Tibial nerve (tissue), 4 donors: ENCODE data around the gene SCRN1. TPM values are rescaled to one million over a fixed set of nuclear protein-coding genes. Genes with fewer than 3 reads are reported as not detected.
A peak's percentile ranks its signal among the peaks of the same experiment; 100 is the strongest.

Experiments
- DNase-seq, 2 donors: peaks; one replicate each; pipeline ENCODE4 v3.0.0-alpha.2; 2019; ENCODE audit warnings: low spot score in 2 of 2
- H3K27ac ChIP-seq, 4 donors: fragments of 200-600 bp; sonication (generic) in 3 of 4; one replicate each; pipeline ENCODE4 v1.5.1; 2017 to 2019; ENCODE audit warnings: mild to moderate bottlenecking in 1 of 4
- H3K27me3 ChIP-seq, 2 donors: fragments of 200-600 bp; sonication (generic) in 1 of 2; one replicate each; pipeline versions ENCODE4 v1.5.1 to v1.6.0; 2017 to 2019
- H3K36me3 ChIP-seq, 3 donors: fragments of 200-600 bp; sonication (generic); one replicate each; pipeline ENCODE4 v1.5.1; 2018 to 2019
- H3K4me1 ChIP-seq, 4 donors: fragments of 200-600 bp; sonication (generic) in 3 of 4; one replicate each; pipeline ENCODE4 v1.5.1; 2017 to 2019
- H3K4me3 ChIP-seq, 4 donors: fragments of 200-600 bp; sonication (generic) in 3 of 4; one replicate each; pipeline ENCODE4 v1.5.1; 2017 to 2019; ENCODE audit warnings: mild to moderate bottlenecking in 1 of 4, moderate library complexity in 1 of 4
- H3K9me3 ChIP-seq, 4 donors: fragments of 200-600 bp; sonication (generic) in 3 of 4; one replicate each; pipeline ENCODE4 v1.5.1; 2017 to 2019
- CTCF ChIP-seq, 5 experiments: fragments of 200-600 bp in 3 of 5; fragments of 450-650 bp in 2 of 5; sonication (generic) in 3 of 5; IDR thresholded peaks; one replicate each; pipeline ENCODE4 v1.5.1; 2016 to 2019; ENCODE audit warnings: antibody characterized with exemption in 5 of 5, mild to moderate bottlenecking in 3 of 5, moderate library complexity in 2 of 5
- EP300 ChIP-seq, 2 donors: sonication (generic); formaldehyde crosslinking; IDR thresholded peaks; one replicate each; pipeline ENCODE4 v1.6.1; 2017; ENCODE audit warnings: antibody characterized with exemption in 2 of 2, mild to moderate bottlenecking in 1 of 2
- POLR2A ChIP-seq, 2 donors: fragments of 450-650 bp; IDR thresholded peaks; one replicate each; pipeline ENCODE4 v1.6.1; 2017; ENCODE audit warnings: antibody characterized with exemption in 2 of 2, mild to moderate bottlenecking in 2 of 2, moderate library complexity in 2 of 2
- WGBS, 2 donors: methylation state at CpG; one replicate each; pipeline ENCODE4 v1.1.5; 2018; 5-methylcytosine and 5-hydroxymethylcytosine counted together
- total RNA-seq, 4 donors: library from RNA; depleted of rRNA; stranded (reverse); fragments of >200 nt; gene quantifications; one replicate each; pipeline ENCODE4 v1.1.0, GENCODE V29; 2016

The SCRN1 gene
- total RNA-seq, 4 donors from 2014 or later, result 65.1 to 161 (median 119) TPM

- Histone ChIP-seq H3K27ac (peak overlapping the region; percentile 92 to 95 (median 92)), H3K9me3 (no peaks in the 10 kb centered on the region), H3K27me3 (no peaks in the 10 kb centered on the region), H3K4me3 (peak overlapping the region; percentile 91 to 99 (median 94)), H3K4me1 (peaks cover 0 to 63% (median 20%) of the 10 kb centered on the region in 4 donors), H3K36me3 (no peaks in the 10 kb centered on the region)
- TF ChIP-seq CTCF (IDR thresholded peaks at IDR 0.05), result no peak
- no peak for TF ChIP-seq POLR2A (IDR thresholded peaks at IDR 0.05)
- TF ChIP-seq EP300 (IDR thresholded peaks at IDR 0.05), result no peak
- WGBS, 2 donors, result 2% methylated on average over 9 of the region's 9 CpGs
- DNase-seq, result no peak
Measured at GRCh38 chr7:30027740-30028215, 38.2 kb upstream of the SCRN1 start.

- no peaks in the 10 kb centered on the region for H3K9me3 ChIP-seq
- 1 to 2% methylated on average over 10 of the region's 10 CpGs for WGBS, 2 donors
- TF ChIP-seq EP300 (IDR thresholded peaks at IDR 0.05), result no peak
- no peak for TF ChIP-seq POLR2A (IDR thresholded peaks at IDR 0.05)
- no peaks in the 10 kb centered on the region for H3K36me3 ChIP-seq
- H3K27me3 ChIP-seq, result no peaks in the 10 kb centered on the region
- H3K4me3 ChIP-seq, result peak overlapping the region; percentile 91 to 99 (median 94)
- DNase-seq, result no peak
- peak overlapping the region; percentile 77 to 95 (median 92) for H3K27ac ChIP-seq
- H3K4me1 ChIP-seq, result peaks cover 0 to 56% (median 18%) of the 10 kb centered on the region in 4 donors
Measured at GRCh38 chr7:30027065-30027456, 37.5 kb upstream of the SCRN1 start.

GRCh38 chr7:30026229-30027064 lies 36.8 kb upstream of the SCRN1 start, which contains the start of gene FKBP14:
FKBP14 (minus strand) TSS chr7:30026702; CDS start chr7:30026508, 194 bp downstream.
- H3K4me1 ChIP-seq, result peaks cover 0 to 52% (median 16%) of the 10 kb centered on the region in 4 donors
- H3K27me3 ChIP-seq, result no peaks in the 10 kb centered on the region
- DNase-seq, result peak; percentile 95 to 97
- WGBS, 2 donors, result 0 to 1% methylated on average over 25 to 35 of the region's 35 CpGs
- H3K27ac ChIP-seq, result peak within 1 kb of the TSS; percentile 92 to 95 (median 92)
- peak within 1 kb of the TSS; percentile 91 to 99 (median 94) for H3K4me3 ChIP-seq
- no peaks in the 10 kb centered on the region for H3K36me3 ChIP-seq
- TF ChIP-seq EP300 (IDR thresholded peaks at IDR 0.05), result peak; percentile 45 to 85
- TF ChIP-seq POLR2A (IDR thresholded peaks at IDR 0.05), result peak in 1 of 2 donors; percentile 52
- peak in 1 of 5 experiments; percentile 44 for TF ChIP-seq CTCF (IDR thresholded peaks at IDR 0.05)
- no peaks in the 10 kb centered on the region for H3K9me3 ChIP-seq

GRCh38 chr7:30023524-30023923 lies 33.9 kb upstream of the SCRN1 start:
- Histone ChIP-seq H3K27ac (no peak overlapping the region), H3K27me3 (no peaks in the 10 kb centered on the region), H3K4me3 (no peak overlapping the region), H3K9me3 (no peaks in the 10 kb centered on the region), H3K4me1 (peaks cover 0 to 31% (median 5%) of the 10 kb centered on the region in 4 donors), H3K36me3 (peaks cover 0 to under 1% (median 0%) of the 10 kb centered on the region in 3 donors)
- no peak for TF ChIP-seq POLR2A (IDR thresholded peaks at IDR 0.05)
- no peak for TF ChIP-seq CTCF (IDR thresholded peaks at IDR 0.05)
- TF ChIP-seq EP300 (IDR thresholded peaks at IDR 0.05), result no peak
- WGBS, 2 donors, result 95 to 97% methylated on average over 6 of the region's 6 CpGs
- DNase-seq, result no peak

GRCh38 chr7:30022991-30023390 lies 33.4 kb upstream of the SCRN1 start:
- Histone ChIP-seq H3K36me3 (peaks cover 0 to 6% (median 0%) of the 10 kb centered on the region in 3 donors), H3K27me3 (no peaks in the 10 kb centered on the region), H3K4me1 (peaks cover 0 to 31% (median 5%) of the 10 kb centered on the region in 4 donors), H3K9me3 (no peaks in the 10 kb centered on the region), H3K27ac (no peak overlapping the region), H3K4me3 (no peak overlapping the region)
- DNase-seq, result no peak
- TF ChIP-seq POLR2A (IDR thresholded peaks at IDR 0.05) (no peak), CTCF (IDR thresholded peaks at IDR 0.05) (no peak), EP300 (IDR thresholded peaks at IDR 0.05) (no peak)
